ENCODE data around the gene SKIDA1. TPM values are rescaled to one million over a fixed set of nuclear protein-coding genes. Genes with fewer than 3 reads are reported as not detected.

SKIDA1 gene
- total RNA-seq, 1 experiment from 2014 or later = 0.32 TPM

GRCh38 chr10:21468086-21468485 lies 57.4 kb downstream of the SKIDA1 start:
- in situ Hi-C loops (cut with HindIII; ENCODE audit: low pct_unique_long_range_greater_than_20kb, low sequenced_read_pairs) = no loop called here
- DNase-seq (ENCODE audit: low read depth, low spot score) = no peak

GRCh38 chr10:21467633-21468032 lies 57.8 kb downstream of the SKIDA1 start:
- no peak for DNase-seq (ENCODE audit: low read depth, low spot score)
- in situ Hi-C loops (cut with HindIII; ENCODE audit: low pct_unique_long_range_greater_than_20kb, low sequenced_read_pairs) = no loop called here

- in situ Hi-C loops (cut with HindIII; ENCODE audit: low pct_unique_long_range_greater_than_20kb, low sequenced_read_pairs) = no loop called here
- DNase-seq (ENCODE audit: low read depth, low spot score) = no peak
Observed at GRCh38 chr10:21464134-21464533, 61.3 kb downstream of the SKIDA1 start.

Small RNAs within 50 kb of the gene (small RNA-seq; reads per million reads assigned to genes)
- gene MIR1915 (0 reads per million in 2 experiments), gene RF00019 (0 reads per million in 2 experiments), gene RNU6-306P (0 reads per million in 2 experiments)

Other genes with a start within 250 kb of the SKIDA1 start
- gene MLLT10, start 8.6 kb upstream of the SKIDA1 start, total RNA-seq (2014; rRNA removed; shearing (Covaris generic)) = 24.8 and 25.0 TPM in 2 replicates